ENCODE results near the gene TBC1D22B.

Gene TBC1D22B

GRCh38 chr6:37357288-37357687 is 99.7 kb downstream of the TBC1D22B start:
- no peak for DNase-seq (ENCODE audit: low spot score)

GRCh38 chr6:37357860-37358259 is 100.3 kb downstream of the TBC1D22B start:
- DNase-seq (ENCODE audit: low spot score) = no peak

GRCh38 chr6:37359039-37359438 is 101.5 kb downstream of the TBC1D22B start:
- no peak for DNase-seq (ENCODE audit: low spot score)

GRCh38 chr6:37362101-37362828 is 104.7 kb downstream of the TBC1D22B start:
- no peak for DNase-seq (ENCODE audit: low spot score)

- DNase-seq (ENCODE audit: low spot score) = peak; percentile 10
These were observed 108.2 kb downstream of the TBC1D22B start for GRCh38 chr6:37365791-37366190.

- no peak for DNase-seq (ENCODE audit: low spot score)
These were observed 109.3 kb downstream of the TBC1D22B start for GRCh38 chr6:37366910-37367309.

- DNase-seq (ENCODE audit: low spot score) = no peak
These were observed 111.4 kb downstream of the TBC1D22B start for GRCh38 chr6:37368961-37369320.

- no peak for DNase-seq (ENCODE audit: low spot score)
These were observed 112.0 kb downstream of the TBC1D22B start for GRCh38 chr6:37369321-37370201.

GRCh38 chr6:37371154-37372083 is 113.8 kb downstream of the TBC1D22B start:
- DNase-seq (ENCODE audit: low spot score) = no peak

GRCh38 chr6:37372116-37372515 is 114.5 kb downstream of the TBC1D22B start:
- no peak for DNase-seq (ENCODE audit: low spot score)

GRCh38 chr6:37373822-37374471 is 116.4 kb downstream of the TBC1D22B start:
- no peak for DNase-seq (ENCODE audit: low spot score)

- no peak for DNase-seq (ENCODE audit: low spot score)
These were observed 117.8 kb downstream of the TBC1D22B start for GRCh38 chr6:37375376-37375775.

- no peak for DNase-seq (ENCODE audit: low spot score)
These were observed 118.6 kb downstream of the TBC1D22B start for GRCh38 chr6:37376078-37376743.

- peak; percentile 52 for DNase-seq (ENCODE audit: low spot score)
These were observed 124.0 kb downstream of the TBC1D22B start for GRCh38 chr6:37381579-37381978.
